KOPT-K1 (cell line): ENCODE measurements around the gene ITCH.
"Not testable (repeated sequence)": the region's sequence is repeated elsewhere in the genome, so short reads cannot be mapped to it uniquely, and the experiment has no call there.

ENCODE experiments used
- H3K27ac ChIP-seq: fragments of 200-600 bp; sonication (generic); 2 replicates; pipeline ENCODE4 v1.5.1; 2016; ENCODE audit warnings: antibody characterized with exemption, mild to moderate bottlenecking, low read depth, low read length; ENCODE audit not compliant: poor library complexity, severe bottlenecking
- H3K36me3 ChIP-seq: fragments of 200-600 bp; sonication (generic); 2 replicates; pipeline ENCODE4 v1.5.1; 2017; ENCODE audit warnings: antibody characterized with exemption, mild to moderate bottlenecking, low read length, moderate library complexity; ENCODE audit not compliant: insufficient read depth
- H3K9me3 ChIP-seq: fragments of 200-600 bp; sonication (generic); 2 replicates; pipeline ENCODE4 v1.5.1; 2017; ENCODE audit warnings: antibody characterized with exemption, low read length, mild to moderate bottlenecking; ENCODE audit not compliant: insufficient read depth, poor library complexity, severe bottlenecking

The ITCH gene

DNA sequence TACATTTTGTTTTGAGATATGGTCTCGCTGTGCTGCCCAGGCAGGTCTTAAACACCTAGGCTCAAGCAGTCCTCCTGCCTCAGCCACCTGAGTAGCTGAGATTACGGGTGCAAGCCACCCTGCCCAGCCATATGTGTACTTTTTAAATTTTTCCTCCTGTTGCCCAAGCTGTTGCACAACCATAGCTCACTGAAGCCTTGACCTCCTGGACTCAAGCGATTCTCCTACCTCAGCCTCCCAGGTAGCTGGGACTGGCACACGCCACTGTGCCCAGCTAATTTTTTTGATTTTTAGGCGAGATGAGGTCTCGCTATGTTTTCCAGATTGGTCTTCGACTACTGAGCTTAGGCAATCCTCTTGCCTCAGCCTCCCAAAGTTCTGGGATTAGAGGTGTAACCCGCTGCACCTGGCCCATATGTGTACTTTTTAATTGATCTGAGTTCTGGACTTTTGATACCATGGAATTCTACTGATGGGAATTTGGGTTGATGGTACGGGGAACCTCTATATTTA lies 44.9 kb downstream of the ITCH start:
- Histone ChIP-seq H3K36me3 (peaks cover 60% of the 10 kb centered on the region), H3K27ac (no peak overlapping the region), H3K9me3 (no peaks in the 10 kb centered on the region)

DNA sequence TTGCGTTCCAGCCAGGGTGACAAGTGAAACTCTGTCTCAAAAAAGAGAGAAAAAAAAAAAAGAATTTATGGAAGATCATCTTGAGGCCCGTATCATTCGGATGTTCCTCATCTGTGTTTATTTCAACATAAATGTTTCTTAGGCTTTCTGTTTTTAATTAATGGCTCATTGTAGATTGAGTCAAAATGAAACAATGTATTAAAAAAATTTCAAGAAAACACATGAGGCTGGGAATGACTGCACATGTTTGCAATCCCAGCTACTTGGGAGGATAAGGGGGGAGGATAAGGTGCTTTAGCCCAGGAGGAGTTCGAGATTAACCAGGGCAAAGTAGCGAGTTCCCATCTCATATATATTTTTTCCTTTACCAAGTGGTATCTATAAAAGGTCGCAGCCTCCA lies 47.3 kb downstream of the ITCH start:
- H3K36me3 ChIP-seq: peaks cover 82% of the 10 kb centered on the region
- no peaks in the 10 kb centered on the region for H3K9me3 ChIP-seq
- H3K27ac ChIP-seq: no peak overlapping the region

GRCh38 chr20:34412453-34412852 lies 49.4 kb downstream of the ITCH start:
- Histone ChIP-seq H3K36me3 (peaks cover 99% of the 10 kb centered on the region), H3K27ac (no peak overlapping the region)

DNA sequence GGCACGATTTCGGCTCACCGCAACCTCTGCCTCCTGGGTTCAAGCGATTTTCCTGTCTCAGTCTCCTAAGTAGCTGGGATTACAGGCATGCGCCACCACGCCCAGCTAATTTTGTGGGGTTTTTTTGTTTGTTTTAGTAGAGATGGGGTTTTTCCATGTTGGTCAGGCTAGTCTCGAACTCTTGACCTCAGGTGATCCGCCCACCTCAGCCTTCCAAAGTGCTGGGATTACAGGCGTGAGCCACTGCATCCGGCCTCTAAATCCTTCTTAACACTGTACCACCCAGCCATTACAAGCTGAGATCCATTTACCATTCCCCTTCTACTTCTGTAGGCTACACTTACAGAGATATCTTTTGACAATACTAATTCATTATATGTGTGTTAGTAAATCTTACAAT lies 51.5 kb downstream of the ITCH start:
- H3K9me3 ChIP-seq, H3K27ac ChIP-seq: not testable (repeated sequence)
- H3K36me3 ChIP-seq: peaks cover 98% of the 10 kb centered on the region

More at GRCh38 chr20:34412453-34412852, 49.4 kb downstream of the ITCH start:
- no peaks in the 10 kb centered on the region for H3K9me3 ChIP-seq

- H3K9me3 ChIP-seq: no peaks in the 10 kb centered on the region
- peaks cover 97% of the 10 kb centered on the region for H3K36me3 ChIP-seq
- H3K27ac ChIP-seq: no peak overlapping the region
Measured at GRCh38 chr20:34415079-34415478, 52.0 kb downstream of the ITCH start.

DNA sequence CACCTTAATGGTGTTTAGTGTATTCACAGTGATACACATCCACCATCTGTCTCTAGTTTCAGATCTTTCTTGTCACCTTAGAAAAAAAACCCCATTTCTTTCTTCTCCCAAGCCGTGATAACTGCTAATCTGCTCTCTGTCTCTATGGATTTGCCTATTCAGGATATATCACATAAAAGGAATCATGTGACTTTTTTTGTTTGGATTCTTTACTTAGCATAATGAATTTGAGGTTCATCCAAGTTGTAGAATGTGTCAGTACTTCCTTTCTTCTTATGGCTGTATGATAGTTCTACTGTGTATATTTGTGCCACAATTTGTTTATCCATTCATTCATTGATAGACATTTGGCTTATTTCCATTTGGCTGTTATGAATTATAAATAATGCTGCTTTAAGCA lies 57.1 kb downstream of the ITCH start:
- no peak overlapping the region for H3K27ac ChIP-seq
- H3K36me3 ChIP-seq: peaks cover 98% of the 10 kb centered on the region
- no peaks in the 10 kb centered on the region for H3K9me3 ChIP-seq

GRCh38 chr20:34420975-34421374 lies 57.9 kb downstream of the ITCH start:
- Histone ChIP-seq H3K36me3 (peaks cover 98% of the 10 kb centered on the region), H3K27ac (no peak overlapping the region), H3K9me3 (no peaks in the 10 kb centered on the region)

GRCh38 chr20:34421766-34422466 lies 58.8 kb downstream of the ITCH start:
- Histone ChIP-seq H3K27ac (no peak overlapping the region), H3K9me3 (no peaks in the 10 kb centered on the region), H3K36me3 (peaks cover 98% of the 10 kb centered on the region)

- not testable (repeated sequence) for H3K27ac ChIP-seq, H3K9me3 ChIP-seq
- H3K36me3 ChIP-seq: peaks cover 98% of the 10 kb centered on the region
Measured at GRCh38 chr20:34425032-34425690, 62.1 kb downstream of the ITCH start.

- Histone ChIP-seq H3K36me3 (peaks cover 98% of the 10 kb centered on the region), H3K27ac (no peak overlapping the region), H3K9me3 (no peaks in the 10 kb centered on the region)
Measured at GRCh38 chr20:34426026-34426425, 63.0 kb downstream of the ITCH start.

- no peak overlapping the region for H3K27ac ChIP-seq
- no peaks in the 10 kb centered on the region for H3K9me3 ChIP-seq
Measured at GRCh38 chr20:34427331-34427730, 64.3 kb downstream of the ITCH start.

DNA sequence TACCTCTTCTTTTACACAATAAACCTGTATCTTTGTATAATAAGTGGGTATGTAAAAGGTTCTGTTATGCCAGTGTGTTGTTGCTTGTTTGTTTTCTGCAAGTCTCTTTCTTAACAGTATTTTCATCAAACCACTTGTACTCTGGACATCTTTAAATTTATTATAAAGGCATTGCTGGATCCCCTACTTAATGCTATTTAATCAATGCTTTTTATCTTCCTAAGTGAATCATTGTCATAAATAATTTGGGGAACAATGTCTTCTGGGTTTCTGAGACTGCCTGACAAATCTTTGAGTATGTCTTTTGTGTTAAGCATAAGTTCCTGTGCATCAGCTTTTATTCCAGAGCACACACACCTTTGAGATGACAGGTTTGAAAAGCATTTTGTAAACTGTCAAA lies 64.7 kb downstream of the ITCH start:
- Histone ChIP-seq H3K27ac (no peak overlapping the region), H3K9me3 (no peaks in the 10 kb centered on the region), H3K36me3 (peaks cover 91% of the 10 kb centered on the region)

More at GRCh38 chr20:34427331-34427730, 64.3 kb downstream of the ITCH start:
- H3K36me3 ChIP-seq: peaks cover 91% of the 10 kb centered on the region

DNA sequence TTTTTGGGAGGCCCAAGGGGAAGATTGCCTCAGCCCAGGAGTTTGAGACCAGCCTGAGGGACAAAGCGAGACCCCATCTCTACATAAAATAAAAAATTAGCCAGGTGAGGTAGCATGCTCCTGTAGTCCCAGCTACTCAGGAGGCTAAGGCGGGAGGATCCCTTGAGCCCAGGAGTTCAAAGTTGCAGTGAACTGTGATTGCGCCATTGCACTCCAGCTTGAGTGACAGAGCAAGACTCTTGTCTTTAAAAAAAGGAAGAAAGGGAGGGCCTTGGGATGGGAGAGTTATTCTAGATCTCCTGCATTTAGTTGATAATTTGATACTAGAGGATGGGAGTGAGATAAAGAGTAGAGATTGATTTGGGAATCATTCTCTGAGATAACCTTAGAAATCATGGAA lies 68.1 kb downstream of the ITCH start:
- Histone ChIP-seq H3K36me3 (peaks cover 74% of the 10 kb centered on the region), H3K9me3 (no peaks in the 10 kb centered on the region), H3K27ac (no peak overlapping the region)

- H3K36me3 ChIP-seq: peaks cover 74% of the 10 kb centered on the region
- not testable (repeated sequence) for H3K9me3 ChIP-seq, H3K27ac ChIP-seq
Measured at GRCh38 chr20:34432663-34433062, 69.6 kb downstream of the ITCH start.

- peaks cover 74% of the 10 kb centered on the region for H3K36me3 ChIP-seq
Measured at GRCh38 chr20:34433391-34433790, 70.3 kb downstream of the ITCH start.

DNA sequence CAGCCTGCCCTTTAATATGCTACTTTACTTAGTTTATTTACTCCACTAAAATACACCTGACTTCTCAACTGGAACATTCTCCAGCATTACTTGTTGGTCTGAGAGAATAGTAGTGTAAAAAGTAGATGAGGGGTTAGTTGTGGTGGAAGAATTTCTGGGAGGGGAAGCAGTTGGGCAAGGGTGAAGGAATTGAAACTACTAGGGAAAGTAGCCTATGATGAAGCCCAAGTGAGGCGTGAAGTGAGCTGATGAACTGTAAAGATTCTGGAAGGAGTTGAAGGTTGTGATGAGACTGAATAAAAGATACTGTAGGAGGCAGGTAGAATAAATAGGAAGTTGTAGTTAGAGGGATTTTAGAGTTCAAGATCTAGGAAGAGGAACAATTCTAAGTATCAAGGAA lies 72.5 kb downstream of the ITCH start:
- Histone ChIP-seq H3K27ac (no peak overlapping the region), H3K9me3 (no peaks in the 10 kb centered on the region), H3K36me3 (peaks cover 75% of the 10 kb centered on the region)

More at GRCh38 chr20:34433391-34433790, 70.3 kb downstream of the ITCH start:
- H3K27ac ChIP-seq: no peak overlapping the region
- H3K9me3 ChIP-seq: no peaks in the 10 kb centered on the region
